Measurements from ENCODE around the gene ATP5F1D. TPM values are rescaled to one million over a fixed set of nuclear protein-coding genes. Genes with fewer than 3 reads are reported as not detected.

ATP5F1D gene
- total and polyA plus RNA-seq, 2 of the 8 experiments (the other 6 are each of a cell fraction or from before 2014, with no cell fraction given), result 174 to 249 TPM

- DNase-seq (ENCODE audit: low read depth in 1 of 2, low spot score in 2 of 2) (no peak), FAIRE-seq (no peak)
- H3K4me2 ChIP-seq (ENCODE audit: insufficient read depth in 1 of 2, low read depth in 2 of 2, low read length in 2 of 2), result peak overlapping the region; percentile 93 to 100
- H3K4me3 ChIP-seq (ENCODE audit: extremely low read depth in 1 of 4, insufficient read depth in 2 of 4, low read depth in 3 of 4, low read length in 4 of 4), result peak overlapping the region; percentile 66 to 86 (median 76)
- H2AFZ ChIP-seq (ENCODE audit: low read length), result no peak overlapping the region
- H3K9me3 ChIP-seq (ENCODE audit: insufficient read depth in 2 of 2, low read depth in 1 of 2, low read length in 1 of 2), result no peaks in the 10 kb centered on the region
- no peak overlapping the region for H2BK120ac ChIP-seq (replicated peaks; ENCODE audit: low read depth, low read length)
- no peak overlapping the region for H4K5ac ChIP-seq (ENCODE audit: insufficient read length, low read depth, low read length)
- H3K79me2 ChIP-seq (ENCODE audit: control insufficient read depth in 1 of 2, insufficient read depth in 2 of 2, low read length in 2 of 2), result peaks cover 14 to 58% of the 10 kb centered on the region in 2 experiments; a peak in 3 of 4 replicates
- peaks cover 16% of the 10 kb centered on the region for H3K79me1 ChIP-seq (ENCODE audit: low read depth, low read length)
- no peak overlapping the region for H2BK20ac ChIP-seq (ENCODE audit: low read length)
- H3K36me3 ChIP-seq (ENCODE audit: control insufficient read depth in 2 of 4, insufficient read depth in 4 of 4, low read length in 3 of 4), result peaks cover 0 to 5% (median 0%) of the 10 kb centered on the region in 4 experiments; a peak in 2 of 8 replicates
- H2BK12ac ChIP-seq (ENCODE audit: low read depth, low read length), result no peak overlapping the region
- H2BK15ac ChIP-seq (ENCODE audit: low read length), result no peak overlapping the region
- H3K18ac ChIP-seq (ENCODE audit: extremely low read depth, low read length), result no peak overlapping the region
- H3K27me3 ChIP-seq (replicated peaks in 1 of 4; ENCODE audit: control insufficient read depth in 3 of 4, extremely low read depth in 1 of 4, insufficient read depth in 3 of 4, low read length in 3 of 4), result no peaks in the 10 kb centered on the region
- H3K56ac ChIP-seq (replicated peaks; ENCODE audit: insufficient read length, low read depth, low read length), result peak overlapping the region; percentile 1
- peaks cover 12 to 21% of the 10 kb centered on the region in 2 experiments for H4K20me1 ChIP-seq (replicated peaks in 1 of 2; ENCODE audit: control insufficient read depth in 1 of 2, insufficient read depth in 2 of 2, low read length in 2 of 2)
- 0 out of 2 replicates have a peak overlapping the region, but pooled peaks have one; percentile 13 for H2AK5ac ChIP-seq (ENCODE audit: low read depth, low read length)
- POLR2A ChIA-PET (ENCODE audit: partially characterized antibody), result interaction anchor here (0.8 to 1.3 kb wide), 4 partner anchors 16 to 181 kb away, joined by 3 to 4 read pairs (median 3); partner anchors contain the start of gene CNN2
- TF ChIP-seq POLR2A (IDR thresholded peaks at IDR 0.05; ENCODE audit: control extremely low read depth in 1 of 2, low read depth in 2 of 2, low read length in 2 of 2) (0 out of 3 replicates have a peak, but pooled peaks of 1 of the 2 experiments have one; percentile 8), HDAC6 (IDR thresholded peaks at IDR 0.05; ENCODE audit: low read depth, low read length) (no peak)
- no peak overlapping the region for H4K8ac ChIP-seq (ENCODE audit: extremely low read depth, insufficient read depth, low read length)
- H3K9ac ChIP-seq (replicated peaks in 1 of 4; ENCODE audit: extremely low read depth in 1 of 4, low read depth in 3 of 4, low read length in 3 of 4), result peak overlapping the region in 3 of 4 experiments; percentile 36 to 76 (median 50); a peak in 6 of 7 replicates
- H3K4me1 ChIP-seq (replicated peaks in 1 of 4; ENCODE audit: control insufficient read depth in 3 of 4, insufficient read depth in 4 of 4, low read length in 3 of 4), result peaks cover 0 to 18% (median 14%) of the 10 kb centered on the region in 4 experiments; a peak in 6 of 7 replicates
- H4K91ac ChIP-seq (replicated peaks; ENCODE audit: insufficient read length, low read length), result no peak overlapping the region
- 34% methylated on average over 35 of the region's 38 CpGs; no CpG with 5 or more reads in 1 of the 2 experiments for WGBS, 2 experiments (ENCODE audit: extremely low coverage in 1 of 2, insufficient coverage in 1 of 2, insufficient read length in 1 of 2, insufficient replicate concordance in 2 of 2, low coverage in 1 of 2, low lambda C conversion rate in 2 of 2, missing lambda C conversion rate in 1 of 2)
- no peak overlapping the region for H3K23ac ChIP-seq (ENCODE audit: insufficient read length)
- H3K4ac ChIP-seq (replicated peaks; ENCODE audit: insufficient read length, low read depth, low read length), result no peak overlapping the region
- CTCF ChIA-PET (ENCODE audit: partially characterized antibody), result interaction anchor here (0.6 kb wide), 1 partner anchor 347 kb away, joined by 4 read pairs; no protein-coding TSS in a partner anchor
- H2BK5ac ChIP-seq (ENCODE audit: low read depth, low read length), result 0 out of 2 replicates have a peak overlapping the region, but pooled peaks have one; percentile 66
- peaks cover 14% of the 10 kb centered on the region for H3K23me2 ChIP-seq (ENCODE audit: low read depth, low read length)
- no peak overlapping the region for H3K27ac ChIP-seq (ENCODE audit: low read depth, low read length)
- H3K14ac ChIP-seq (ENCODE audit: insufficient read length), result no peak overlapping the region
Measured at GRCh38 chr19:1206864-1207450, 34.6 kb upstream of the ATP5F1D start.

All from H1 (cell line).